GM18861 (cell line): Measurements from ENCODE around the gene FCAMR.

ENCODE experiments used
- ATAC-seq: cut with Tn5 transposase; IDR thresholded peaks from one replicate; pipeline ENCODE4 v1.9.1; 2021; ENCODE audit not compliant: unreplicated experiment

FCAMR gene

DNA sequence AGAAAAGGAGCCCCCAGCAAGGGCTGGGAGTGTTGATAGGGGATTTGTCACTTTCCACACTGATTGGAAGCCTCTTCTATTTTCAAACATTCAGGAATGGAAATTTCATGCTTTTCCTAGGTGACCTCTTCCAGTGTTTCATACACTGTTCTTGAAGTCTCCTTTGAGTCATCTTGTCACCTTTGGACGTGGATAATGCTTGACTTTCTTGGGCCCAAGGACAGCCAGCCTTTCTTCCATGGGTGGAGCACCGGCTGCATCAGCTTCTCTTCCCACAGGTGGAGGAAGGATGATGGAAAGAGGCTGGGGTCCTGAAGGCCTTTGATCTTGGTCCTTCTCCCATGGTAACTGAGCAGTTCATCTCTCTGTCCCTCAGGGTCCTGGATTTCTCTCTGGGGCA is 12.1 kb downstream of the FCAMR start:
- ATAC-seq, result no peak

DNA sequence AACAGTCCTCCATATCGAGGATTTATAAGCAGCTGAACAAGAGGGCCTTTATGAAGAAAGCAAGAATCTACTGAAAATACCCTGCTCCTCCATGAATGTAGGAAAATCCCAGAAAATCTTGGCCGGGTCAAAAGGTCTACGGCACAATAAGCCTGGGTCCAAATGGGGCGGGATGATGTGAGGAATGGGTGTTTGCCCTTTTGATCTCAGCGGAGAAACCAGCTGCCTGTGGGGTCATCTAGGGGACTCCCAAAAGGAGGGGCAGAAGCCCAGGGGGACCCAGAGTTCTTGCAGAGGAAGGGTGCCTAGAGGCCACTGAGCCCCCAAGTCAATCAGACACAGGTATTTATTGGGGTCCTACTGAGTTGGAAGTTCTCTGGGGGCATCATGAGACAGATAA is 12.6 kb downstream of the FCAMR start:
- ATAC-seq, result no peak

DNA sequence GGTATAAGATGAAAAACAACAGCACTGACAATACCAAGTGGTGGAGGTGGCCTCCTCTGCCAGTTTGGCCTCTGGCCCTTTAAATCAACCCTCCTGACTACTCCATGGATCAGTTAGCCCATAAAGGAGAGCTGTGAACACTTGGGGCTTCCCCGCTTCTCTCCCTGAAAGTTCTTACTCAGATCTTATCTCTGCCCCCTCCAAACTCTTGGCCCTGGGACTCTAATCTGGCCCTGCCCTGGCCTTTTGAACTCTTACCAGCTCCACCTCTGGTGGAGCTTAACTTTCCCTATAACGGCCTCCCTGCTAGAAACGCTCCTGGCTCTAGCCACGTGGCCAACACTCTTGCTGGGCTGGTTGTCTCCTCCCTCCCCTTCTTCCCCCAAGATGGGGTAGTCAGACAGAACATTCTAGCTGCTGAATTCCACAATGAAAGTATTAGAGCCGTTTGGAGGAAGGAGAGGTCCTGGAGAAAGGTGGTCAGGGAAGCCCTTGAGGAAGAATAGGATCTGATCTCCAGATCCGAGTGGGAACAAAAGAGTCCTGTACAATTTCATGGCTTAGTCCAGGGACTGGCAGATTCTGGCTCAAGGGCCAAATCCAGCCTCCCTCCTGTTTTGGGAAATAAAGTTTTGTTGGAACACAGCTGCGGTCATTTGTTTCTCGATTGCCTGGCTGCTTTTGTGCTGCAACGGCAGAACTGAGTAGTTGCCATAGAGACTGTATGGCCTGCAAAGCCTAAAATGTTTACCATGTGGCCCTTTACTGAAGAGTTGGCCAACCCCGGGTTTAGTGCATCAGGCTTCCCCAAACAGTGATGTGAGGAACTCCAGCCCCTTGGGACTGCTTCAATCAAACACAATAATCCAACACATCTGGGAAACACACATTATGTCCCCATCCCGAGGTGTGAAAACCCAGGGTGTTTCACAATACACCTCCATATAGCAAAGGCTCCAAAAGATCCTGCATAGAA is 14.5 kb downstream of the FCAMR start:
- ATAC-seq, result no peak

DNA sequence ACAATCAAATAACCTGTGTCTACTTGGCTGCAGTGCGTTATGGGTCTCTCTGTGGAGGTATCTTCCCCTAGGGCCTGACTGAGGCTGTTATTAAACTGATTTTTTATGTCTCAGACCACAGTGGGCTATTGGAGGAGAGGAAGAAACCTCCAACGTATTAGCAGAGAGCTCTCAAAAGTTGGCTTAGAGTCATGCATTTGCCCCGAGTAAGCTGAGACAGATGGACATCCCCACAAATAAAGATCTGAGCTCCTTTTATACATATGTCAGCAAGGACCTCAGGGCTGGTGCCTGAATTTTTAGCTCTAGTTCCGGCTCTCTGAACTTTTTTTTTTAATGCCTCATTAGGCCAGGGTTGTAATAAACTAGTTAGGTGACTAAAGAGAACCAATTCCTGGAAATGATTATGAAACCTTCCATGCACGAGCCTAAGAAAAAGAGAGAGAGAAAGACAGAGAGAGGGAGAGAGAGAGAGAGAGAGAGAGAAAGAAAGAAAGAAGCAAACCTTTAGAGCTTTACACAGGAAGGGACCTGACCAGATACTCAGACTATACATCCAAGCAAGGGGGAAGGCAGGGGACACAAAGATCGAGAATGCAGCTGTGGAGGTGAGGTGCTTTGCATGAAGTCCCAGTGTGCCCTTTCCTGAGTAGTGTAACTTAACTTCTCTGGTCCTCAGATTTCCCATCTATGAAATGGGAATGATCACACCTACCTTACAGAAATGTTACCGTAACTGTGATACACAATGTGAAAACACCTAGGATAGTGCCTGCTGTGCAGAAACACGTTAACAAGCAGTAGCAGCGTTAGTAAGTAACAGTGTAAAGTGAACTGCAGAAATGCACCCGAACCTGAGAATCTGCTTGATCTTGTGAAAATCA is 15.6 kb downstream of the FCAMR start:
- ATAC-seq, result no peak

DNA sequence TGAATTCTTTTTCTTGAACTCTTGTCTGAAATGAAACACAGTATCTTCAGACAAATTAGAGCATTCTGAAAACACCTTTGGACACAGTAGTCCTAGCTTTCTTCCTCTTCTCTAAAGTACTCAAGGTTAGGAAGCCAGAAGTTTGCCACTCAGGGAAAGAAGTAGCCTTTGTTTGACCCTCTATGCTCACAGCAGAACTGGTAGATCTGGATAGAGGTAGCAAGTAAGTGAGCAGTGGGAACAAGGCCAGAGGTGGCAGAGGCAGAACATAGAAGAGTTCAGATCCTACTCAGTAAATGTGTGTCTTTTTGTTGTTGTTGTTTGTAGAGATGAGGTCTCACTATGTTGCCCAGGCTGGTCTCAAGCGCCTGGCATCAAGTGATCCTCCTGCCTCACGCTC is 16.6 kb downstream of the FCAMR start:
- no peak for ATAC-seq

DNA sequence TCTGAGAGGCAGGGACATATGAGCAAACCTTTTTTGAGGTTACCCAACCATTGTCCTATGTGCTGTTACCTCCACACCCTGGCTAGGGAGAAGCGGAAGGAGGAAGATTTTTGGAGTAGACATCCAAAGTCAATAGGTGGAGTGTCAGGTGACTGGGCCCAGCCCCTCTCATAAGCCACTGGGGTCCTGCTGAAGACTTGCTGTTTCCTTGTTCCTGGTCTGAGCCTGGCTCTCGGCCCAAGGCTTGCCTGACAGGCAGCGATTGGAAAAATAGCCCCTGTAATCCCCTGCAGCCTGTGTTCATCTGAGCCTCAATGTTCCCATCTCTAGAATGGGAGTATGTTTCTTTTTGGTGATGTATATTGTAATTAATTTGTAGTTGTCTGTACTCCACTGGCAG is 17.1 kb downstream of the FCAMR start:
- ATAC-seq, result no peak

DNA sequence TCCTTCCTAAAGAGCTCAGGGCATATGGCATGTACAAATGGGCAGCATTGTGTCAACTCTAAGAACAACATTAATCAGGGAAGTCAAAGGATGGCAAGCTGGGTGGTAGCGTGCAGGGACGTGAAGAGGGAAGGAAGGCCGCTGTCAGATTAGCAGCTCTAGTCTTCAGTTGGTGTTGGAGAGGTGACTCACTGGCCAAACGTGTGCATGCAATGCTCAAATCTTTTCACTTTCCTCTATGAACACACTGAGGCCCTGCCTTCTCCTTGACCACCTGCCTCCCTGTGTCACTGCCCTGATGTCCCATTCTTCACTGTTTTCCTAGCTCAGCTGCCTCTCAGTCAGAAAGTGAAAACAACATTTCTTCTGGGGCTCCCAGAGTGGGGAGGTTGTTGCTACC is 18.1 kb downstream of the FCAMR start:
- no peak for ATAC-seq

DNA sequence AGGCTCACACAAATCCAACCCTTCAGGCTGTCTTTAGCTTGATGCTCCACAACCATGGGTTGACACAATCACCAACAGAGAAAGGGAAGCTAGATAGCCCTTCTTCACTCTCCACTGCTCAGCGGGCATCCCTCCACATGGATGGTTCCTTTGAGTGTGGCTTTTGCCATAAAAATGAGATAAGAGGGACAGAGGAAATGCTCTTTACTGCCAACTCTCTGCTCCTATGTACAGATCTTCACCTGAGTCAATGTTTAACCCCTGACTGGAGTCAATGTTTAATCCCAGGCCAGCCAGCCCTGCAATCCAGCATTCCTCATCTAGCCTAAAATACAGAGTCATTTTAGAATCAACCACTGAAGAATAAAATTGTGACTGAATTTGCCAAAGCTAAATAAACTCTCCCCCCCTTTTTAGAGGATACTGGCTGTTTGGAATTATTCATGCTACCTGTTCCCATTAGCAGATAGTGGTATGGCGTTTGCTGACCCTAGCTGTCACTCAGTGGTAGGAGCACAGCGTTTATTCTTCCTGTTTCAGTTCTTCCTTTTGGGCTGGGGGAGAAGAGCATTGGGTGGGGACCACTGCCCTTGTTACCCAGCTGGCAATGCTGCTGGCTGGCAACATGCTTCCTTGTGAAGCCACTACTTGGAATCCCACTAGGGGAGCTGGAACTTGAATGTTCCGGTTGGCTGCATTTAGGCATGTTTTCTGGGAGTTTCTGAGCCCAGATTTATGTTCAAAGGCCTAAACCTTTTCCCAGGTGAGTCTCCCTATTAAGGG is 18.8 kb downstream of the FCAMR start:
- ATAC-seq, result peak; percentile 43

DNA sequence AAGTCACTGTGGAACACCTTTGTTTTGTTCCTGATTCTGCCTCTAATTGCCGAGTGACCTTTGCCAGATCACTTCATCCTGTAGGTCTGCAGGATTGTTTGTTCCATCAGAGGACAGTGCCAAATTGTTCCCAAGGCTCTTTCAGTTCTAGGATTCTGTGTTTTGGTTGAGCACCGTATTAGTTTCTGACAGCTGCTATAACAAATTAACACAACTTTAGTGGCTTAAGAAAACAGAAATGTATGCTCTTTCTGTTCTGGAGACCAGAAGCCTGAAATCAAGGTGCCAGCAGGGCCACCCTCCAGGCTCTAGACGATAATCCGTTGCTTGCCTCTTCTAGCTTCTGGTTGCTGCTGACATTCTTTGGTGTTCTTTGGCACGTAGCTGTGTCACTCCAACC is 20.6 kb downstream of the FCAMR start:
- no peak for ATAC-seq

DNA sequence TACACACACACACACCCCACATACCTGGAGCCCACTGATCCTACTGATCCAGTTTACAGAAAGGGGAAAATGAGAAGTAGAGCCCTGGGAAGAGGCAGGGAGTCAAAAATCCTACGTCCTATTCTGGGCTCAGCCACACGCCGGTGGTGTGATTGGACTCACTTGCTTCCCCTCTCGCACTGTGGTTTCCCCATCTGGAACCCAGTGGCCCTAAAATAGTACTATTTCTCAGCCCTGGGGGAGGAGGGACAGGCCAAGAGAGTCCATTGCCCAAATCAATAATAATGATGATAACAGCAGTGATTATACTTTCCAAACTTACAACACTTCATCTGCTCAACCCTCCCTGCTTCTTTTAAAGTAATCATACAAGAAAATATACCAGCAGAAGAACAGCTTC is 21.1 kb downstream of the FCAMR start:
- ATAC-seq, result no peak

DNA sequence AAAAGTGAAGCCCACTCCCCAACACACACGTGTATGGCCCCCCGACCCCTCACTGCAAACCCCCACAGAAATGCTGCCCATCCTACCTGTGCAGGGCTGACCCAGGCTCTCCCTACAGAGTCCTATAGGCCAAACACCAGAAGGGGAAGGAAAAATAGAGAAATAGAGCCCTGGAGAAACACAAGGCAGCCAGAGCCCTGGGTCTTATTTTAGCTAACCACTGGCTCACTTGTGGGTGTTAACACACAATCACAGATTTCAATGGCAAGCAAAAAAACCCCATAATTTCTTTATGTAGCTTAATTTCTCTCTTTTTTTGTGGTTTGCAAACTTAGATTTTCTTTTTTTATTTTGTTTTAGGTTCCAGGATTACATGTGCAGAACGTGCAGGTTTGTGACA is 23.0 kb downstream of the FCAMR start:
- no peak for ATAC-seq

DNA sequence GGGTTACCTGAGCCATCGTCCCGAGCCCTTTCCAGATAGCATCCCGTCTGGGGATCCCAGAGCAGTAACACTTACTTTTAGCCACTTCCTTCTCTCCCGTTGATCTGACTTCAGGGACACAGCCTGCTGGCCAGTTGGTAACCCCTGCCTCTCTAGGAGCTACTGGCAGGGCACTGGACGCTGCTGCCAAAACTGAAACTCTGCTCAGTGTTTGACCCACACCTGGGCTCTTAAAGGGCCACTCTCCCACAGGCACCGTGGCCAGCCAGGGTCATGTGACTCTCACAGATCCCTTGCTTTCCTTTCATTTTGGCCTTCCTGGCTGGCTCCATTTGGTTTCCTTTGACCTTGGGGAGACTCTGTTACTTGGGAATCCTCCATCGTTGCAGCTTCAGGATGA is 24.0 kb downstream of the FCAMR start, which contains the start of gene PIGR:
Gene PIGR (minus strand): TSS at position 206 of the 400 bp plus-strand sequence. CDS start 5,935 bp downstream, outside the sequence.
- no peak for ATAC-seq

DNA sequence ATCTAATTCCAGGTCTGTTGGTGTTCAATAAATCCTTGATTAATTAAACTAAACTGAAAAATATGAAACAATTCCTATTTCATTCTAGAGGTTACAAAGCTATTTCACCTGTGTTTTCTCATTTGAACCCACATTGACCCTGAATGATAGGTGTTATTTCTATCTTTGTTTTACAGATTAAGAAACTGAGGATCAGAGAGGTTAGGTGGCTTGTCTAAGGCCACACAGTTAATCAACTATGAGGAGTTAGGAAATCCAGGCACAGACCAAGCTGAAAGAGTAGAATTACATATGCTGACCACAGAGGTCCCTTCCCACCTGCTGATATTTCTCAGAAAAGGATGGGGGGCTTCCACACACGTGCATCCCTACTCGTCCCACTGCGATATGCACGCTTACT is 24.5 kb downstream of the FCAMR start:
- ATAC-seq, result no peak

DNA sequence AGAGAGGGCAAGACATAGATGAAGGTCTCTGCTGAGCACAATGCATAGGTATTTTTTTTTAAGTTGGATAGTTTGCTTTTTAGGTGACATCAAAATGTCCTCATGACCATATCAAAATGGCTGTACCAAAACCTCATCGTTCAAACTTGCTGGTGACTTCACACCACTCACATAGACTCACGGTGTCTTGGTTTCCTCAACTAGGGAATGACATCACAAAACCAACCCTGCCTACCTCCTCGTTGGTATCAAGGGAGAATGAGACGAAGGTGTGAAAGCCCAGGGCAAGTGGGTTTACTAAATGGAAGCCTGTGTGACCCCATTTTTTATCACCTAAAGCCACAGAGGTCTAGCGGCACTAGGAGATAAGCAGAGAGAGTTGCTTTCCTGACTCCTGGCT is 25.6 kb downstream of the FCAMR start:
- ATAC-seq, result no peak

DNA sequence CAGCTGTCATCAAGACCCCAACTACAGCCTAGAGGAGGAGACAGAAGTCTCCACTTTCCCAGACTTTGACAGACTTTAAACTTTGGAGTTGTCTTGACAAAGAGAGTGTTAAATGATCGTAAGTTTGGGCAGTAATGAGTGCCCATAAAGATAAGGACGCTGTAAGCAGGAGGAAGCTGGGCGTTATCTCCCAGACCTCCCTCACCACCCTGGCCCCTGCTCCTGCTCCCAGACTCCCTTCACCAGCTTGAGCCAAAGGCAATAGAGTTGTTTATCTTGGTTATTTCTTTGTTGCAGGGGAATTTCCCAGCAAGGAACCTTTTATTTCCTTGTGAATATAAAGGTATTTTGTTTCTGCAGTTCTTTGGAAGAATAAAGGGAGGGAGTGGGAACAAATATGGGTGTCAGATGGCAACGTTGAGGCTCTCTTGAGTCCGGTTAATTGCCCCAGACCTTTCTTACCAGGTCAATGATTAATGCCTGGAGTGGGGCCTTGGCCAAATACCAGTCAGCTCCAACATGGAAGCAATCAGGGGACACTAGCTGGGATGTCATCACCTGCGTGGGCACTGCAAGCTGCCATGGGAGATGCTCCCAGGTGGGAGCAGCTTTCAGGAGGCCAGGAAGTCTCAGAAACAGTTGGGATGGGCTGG is 28.4 kb downstream of the FCAMR start:
- no peak for ATAC-seq

DNA sequence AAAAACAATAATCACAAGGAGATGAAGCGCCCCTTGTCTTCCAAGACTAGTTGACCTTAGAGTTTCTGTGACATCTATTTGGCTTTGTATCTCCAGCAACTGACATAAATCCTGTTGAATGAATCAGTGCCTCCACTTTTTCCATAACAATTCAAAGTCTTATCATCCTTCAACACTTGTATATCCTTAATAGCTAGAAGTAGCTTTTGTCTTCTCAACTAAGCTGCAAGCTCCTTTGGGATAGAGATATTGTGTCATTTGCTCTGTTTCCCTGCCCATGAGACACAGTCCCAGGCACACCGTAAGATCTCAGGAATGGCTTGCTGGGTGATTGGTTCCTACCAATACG is 29.7 kb downstream of the FCAMR start:
- ATAC-seq, result no peak

DNA sequence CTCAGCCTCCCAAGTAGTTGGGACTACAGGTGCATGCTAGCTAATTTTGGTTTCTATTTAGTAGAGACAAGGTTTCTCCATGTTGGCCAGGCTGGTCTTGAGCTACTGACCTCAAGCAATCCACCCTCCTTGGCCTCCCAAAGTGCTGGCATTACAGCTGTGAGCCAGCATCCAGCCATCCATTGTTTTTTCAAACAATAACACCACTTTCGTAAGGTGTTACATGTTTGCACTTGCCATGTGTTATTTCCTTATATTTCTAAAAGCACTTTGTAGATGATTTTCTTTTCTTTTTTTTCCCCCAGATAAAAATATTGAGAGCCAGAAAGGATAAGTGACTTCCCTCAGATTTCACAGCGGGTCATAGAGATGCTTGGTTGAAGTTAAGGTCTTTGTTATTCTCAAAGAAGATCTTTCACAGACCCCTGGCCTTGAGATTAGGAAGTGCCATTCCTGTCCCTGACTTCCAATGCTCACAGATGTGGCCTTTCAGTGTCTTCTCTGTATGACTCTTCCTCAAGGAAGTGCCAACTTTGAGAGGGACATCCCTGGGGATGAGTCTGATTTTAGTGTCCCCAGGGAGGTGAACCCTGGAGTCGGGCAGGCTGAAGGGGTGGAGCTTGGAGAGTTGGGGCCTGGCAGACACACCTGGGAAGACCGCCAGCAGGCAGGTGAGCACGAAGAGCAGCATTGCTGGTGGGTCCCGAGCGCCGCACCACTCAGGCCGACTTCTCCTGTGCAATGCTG is 30.2 kb downstream of the FCAMR start:
- ATAC-seq, result no peak

DNA sequence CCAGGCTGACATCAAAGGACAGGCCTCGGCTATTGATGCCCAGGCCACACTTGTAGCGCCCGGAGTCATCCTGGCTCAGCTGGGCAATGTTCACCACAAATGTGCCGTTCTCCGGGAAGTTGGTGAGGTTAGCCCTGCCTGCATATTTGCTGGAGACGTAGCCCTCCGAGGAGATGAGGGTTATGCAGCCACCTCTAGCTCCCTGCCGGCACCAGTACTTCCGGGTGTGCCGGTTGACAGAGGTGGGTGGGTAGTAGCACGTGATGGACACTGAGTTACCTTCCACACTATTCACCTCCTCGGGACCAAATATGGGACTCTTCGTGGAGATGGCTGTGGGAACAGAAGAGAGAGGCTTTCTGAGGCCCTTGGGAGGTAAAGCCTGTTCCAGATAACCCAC is 31.1 kb downstream of the FCAMR start:
- no peak for ATAC-seq

DNA sequence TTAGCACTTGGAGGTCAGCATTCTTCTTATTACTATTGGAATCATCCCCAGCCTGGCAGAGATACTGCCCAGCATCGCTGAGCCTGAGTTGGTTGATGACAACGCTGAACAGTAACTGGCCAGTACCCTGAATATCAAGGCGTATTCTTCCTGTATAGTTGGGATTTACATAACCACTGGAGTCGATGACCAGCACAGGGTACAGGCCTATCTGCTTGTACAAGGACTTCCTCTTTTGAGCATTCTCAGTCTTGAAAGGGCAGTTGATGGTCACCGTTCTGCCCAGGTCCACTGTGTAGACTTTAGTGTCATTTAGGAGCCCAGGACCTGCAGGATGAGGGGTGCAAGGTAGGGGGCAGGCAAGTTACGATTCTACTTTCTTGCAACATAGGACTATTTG is 32.8 kb downstream of the FCAMR start:
- no peak for ATAC-seq

DNA sequence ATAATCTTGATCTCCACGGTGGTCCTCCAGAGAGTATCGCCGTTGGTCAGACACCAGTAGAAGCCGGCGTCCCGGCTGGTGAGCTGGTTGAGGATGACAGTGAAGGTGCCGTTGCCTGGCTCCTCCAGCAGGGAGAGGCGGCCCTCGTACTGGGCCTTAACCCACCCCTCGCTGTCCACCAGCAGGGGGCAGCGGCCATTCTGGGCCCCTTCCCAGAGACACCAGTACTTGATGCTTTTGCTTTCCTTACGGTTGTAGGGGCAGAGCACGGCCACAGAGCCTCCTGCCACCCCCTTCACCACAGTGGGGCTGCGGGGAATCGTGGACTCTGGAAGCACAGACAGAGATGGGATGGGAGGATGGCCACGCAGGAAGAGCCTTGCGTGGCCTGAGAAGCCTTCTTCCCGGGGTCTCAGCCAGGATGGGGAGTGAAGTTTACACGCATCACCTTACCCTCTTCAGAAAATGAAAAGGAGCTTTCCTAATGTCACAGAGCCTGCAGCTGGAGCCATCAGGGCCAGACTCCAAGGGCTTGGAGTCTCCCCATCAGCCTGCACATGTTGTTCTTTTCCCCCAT is 34.7 kb downstream of the FCAMR start:
- ATAC-seq, result no peak
